ENCODE measurements around the gene WWTR1. TPM values are rescaled to one million over a fixed set of nuclear protein-coding genes. Genes with fewer than 3 reads are reported as not detected.

WWTR1 gene
- total RNA-seq, 3 donors from 2014 or later: 11.6 to 217 (median 20.7) TPM

DNA sequence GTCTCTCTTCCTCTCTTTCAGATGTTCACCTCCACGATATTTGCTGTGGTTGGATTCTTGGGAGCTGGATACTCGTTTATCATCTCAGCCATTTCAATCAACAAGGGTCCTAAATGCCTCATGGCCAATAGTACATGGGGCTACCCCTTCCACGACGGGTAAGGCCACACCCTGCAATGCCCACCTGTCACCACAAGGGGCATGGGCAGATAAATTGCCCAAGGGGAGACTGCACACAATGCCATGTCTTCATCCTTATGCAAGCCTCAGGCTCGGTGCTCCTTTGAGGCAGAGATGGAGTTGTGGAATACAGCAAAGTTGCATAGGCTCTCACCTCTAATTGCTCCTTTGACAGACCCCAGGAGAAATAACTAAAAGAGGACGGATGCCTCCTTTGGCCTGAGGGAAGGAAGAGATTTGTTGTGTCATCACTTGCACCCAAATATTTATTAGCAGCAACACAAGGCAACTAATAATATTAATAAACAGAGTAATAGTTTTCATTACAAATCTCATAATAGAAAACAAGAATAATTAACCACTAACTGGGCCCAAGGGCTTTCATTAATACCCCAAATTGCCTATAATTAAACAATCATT lies 170.1 kb downstream of the WWTR1 start:
- Histone ChIP-seq H3K4me1 (ENCODE audit: low read depth) (no peaks in the 10 kb centered on the region), H3K4me3 (no peak overlapping the region), H3K9me3 (no peaks in the 10 kb centered on the region), H3K36me3 (ENCODE audit: low read depth) (no peaks in the 10 kb centered on the region)
- peak in 1 of 3 donors; percentile 27 for DNase-seq
- TF ChIP-seq CTCF (IDR thresholded peaks at IDR 0.05): no peak
- no peak for ATAC-seq
- intact Hi-C loops (cut with DNase I, micrococcal nuclease): loop anchor here in 1 of 2 donors (10.0 kb wide), 1 partner anchor 363 kb away; the partner anchor contains the start of gene HPS3

DNA sequence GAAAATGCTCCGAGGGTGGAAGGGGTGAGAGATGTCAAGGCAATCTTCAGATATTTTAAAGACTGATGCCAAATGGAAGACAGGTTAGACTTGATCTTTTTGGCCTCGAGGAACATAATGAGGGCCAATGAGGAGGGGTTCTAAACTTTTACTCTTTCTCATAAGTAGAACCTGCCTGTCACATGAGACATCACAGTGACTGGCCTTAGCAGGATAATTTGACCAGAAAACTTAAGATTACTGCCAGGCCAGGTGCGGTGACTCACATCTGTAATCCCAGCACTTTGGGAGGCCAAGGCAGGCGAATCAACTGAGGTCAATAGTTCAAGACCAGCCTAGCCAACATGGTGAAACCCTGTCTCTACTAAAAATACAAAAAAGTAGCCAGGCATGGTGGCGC lies 171.1 kb downstream of the WWTR1 start:
- no peak for TF ChIP-seq CTCF (IDR thresholded peaks at IDR 0.05)
- intact Hi-C loops (cut with DNase I, micrococcal nuclease): loop anchor here in 1 of 2 donors (10.0 kb wide), 1 partner anchor 362 kb away; the partner anchor contains the start of gene HPS3
- Histone ChIP-seq H3K36me3 (ENCODE audit: low read depth) (no peaks in the 10 kb centered on the region), H3K9me3 (no peaks in the 10 kb centered on the region), H3K4me1 (ENCODE audit: low read depth) (no peaks in the 10 kb centered on the region), H3K4me3 (no peak overlapping the region)
- no peak for ATAC-seq
- no peak for DNase-seq

- Histone ChIP-seq H3K4me3 (no peak overlapping the region), H3K36me3 (ENCODE audit: low read depth) (no peaks in the 10 kb centered on the region), H3K4me1 (ENCODE audit: low read depth) (no peaks in the 10 kb centered on the region), H3K9me3 (no peaks in the 10 kb centered on the region)
- ATAC-seq (no peak), DNase-seq (no peak)
- TF ChIP-seq CTCF (IDR thresholded peaks at IDR 0.05): no peak
- intact Hi-C loops (cut with DNase I, micrococcal nuclease): loop anchor here in 1 of 2 donors (5.0 to 10.0 kb wide), 2 partner anchors 129 to 357 kb away; partner anchors contain the start of gene HPS3
Measured at GRCh38 chr3:149481491-149481890, 176.3 kb downstream of the WWTR1 start.

DNA sequence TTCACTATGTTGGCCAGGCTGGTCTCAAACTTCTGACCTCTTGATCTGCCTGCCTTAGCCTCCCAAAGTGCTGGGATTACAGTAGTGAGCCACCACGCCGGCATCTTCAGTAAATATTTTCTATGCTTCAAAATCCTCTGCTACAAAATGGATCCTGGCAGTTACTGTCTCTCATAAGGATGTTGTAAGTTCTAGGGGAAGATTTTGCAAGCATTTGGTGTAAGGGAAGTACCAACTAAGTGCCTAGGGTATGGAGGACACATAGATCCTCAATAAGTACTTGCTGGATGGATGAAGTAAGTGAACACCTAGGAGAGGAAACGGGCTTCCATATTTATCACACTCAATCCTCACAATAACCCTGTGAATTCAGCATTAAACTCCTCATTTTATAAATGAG lies 176.8 kb downstream of the WWTR1 start:
- ATAC-seq: no peak
- TF ChIP-seq CTCF (IDR thresholded peaks at IDR 0.05): no peak
- H3K36me3 ChIP-seq (ENCODE audit: low read depth): no peaks in the 10 kb centered on the region
- no peak overlapping the region for H3K4me3 ChIP-seq
- no peaks in the 10 kb centered on the region for H3K9me3 ChIP-seq
- DNase-seq: no peak
- no peaks in the 10 kb centered on the region for H3K4me1 ChIP-seq (ENCODE audit: low read depth)
- intact Hi-C loops (cut with DNase I, micrococcal nuclease): loop anchor here in 1 of 2 donors (5.0 to 10.0 kb wide), 2 partner anchors 129 to 356 kb away; partner anchors contain the start of gene HPS3

DNA sequence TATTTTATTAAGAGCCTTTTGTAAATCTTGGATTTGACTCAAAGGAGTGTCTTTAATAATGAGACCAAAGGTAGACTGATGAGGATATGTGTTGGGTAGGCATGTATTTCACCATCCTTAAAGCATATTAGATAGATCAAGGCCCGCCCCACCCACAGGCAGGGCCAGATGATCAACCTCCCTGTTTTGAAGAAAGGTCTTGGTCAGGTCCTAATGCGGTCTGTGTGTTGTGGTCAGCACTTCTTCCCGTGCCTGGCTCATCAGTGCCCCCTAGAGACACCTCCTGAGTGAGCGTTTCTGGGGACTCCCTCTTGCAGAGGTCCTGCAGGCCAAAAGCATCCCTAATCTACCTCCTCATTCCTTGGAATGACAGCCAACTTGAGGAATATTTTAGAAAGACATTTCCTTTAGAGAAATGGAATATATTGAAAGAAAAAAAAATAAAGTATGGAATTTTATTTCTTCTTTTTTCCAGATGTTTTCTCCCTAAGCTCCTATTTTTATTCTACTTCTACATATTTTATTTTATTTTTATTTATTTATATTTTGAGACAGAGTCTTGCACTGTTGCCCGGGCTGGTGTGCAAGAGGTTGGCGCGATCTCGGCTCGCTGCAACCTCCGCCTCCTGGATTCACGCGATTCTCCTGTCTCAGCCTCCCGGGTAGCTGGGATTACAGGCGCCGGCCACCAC lies 177.4 kb downstream of the WWTR1 start:
- intact Hi-C loops (cut with DNase I, micrococcal nuclease): loop anchor here in 1 of 2 donors (5.0 to 10.0 kb wide), 2 partner anchors 128 to 356 kb away; partner anchors contain the start of gene HPS3
- DNase-seq (peak; percentile 65 to 88 (median 81)), ATAC-seq (peak; percentile 97)
- Histone ChIP-seq H3K4me3 (no peak overlapping the region), H3K36me3 (ENCODE audit: low read depth) (no peaks in the 10 kb centered on the region), H3K9me3 (no peaks in the 10 kb centered on the region), H3K4me1 (ENCODE audit: low read depth) (no peaks in the 10 kb centered on the region)
- peak; percentile 78 for TF ChIP-seq CTCF (IDR thresholded peaks at IDR 0.05)

All from mucosa of descending colon (tissue), 3 donors.